OCI-LY3 (cell line): ENCODE measurements around the gene ZNF672.

Experiments
- CTCF ChIP-seq: fragments of 200-600, 300-600 bp; sonication (generic); IDR thresholded peaks from 2 replicates; pipeline ENCODE4 v1.5.1; 2014; ENCODE audit warnings: antibody characterized with exemption, low read length, low read depth
- EZH2phosphoT487 ChIP-seq: fragments of 200-600 bp; shearing (Covaris generic); IDR thresholded peaks from 2 replicates; pipeline ENCODE4 v1.6.1; 2018; ENCODE audit warnings: antibody characterized with exemption, mixed run types, low read depth

GRCh38 chr1:248838357-248839167 lies 538 bp downstream of the ZNF672 start:
- TF ChIP-seq CTCF (no peak), EZH2phosphoT487 (no peak)
